Smooth muscle cell (in vitro differentiated cells): ENCODE measurements around the gene DUT. TPM values are rescaled to one million over a fixed set of nuclear protein-coding genes. Genes with fewer than 3 reads are reported as not detected.

Experiments used
- DNase-seq: peaks from one replicate; lab custom pipeline; 2025; ENCODE audit not compliant: unreplicated experiment; lab: John Stamatoyannopoulos, UW
- H2AFZ ChIP-seq: fragments of 200-600 bp; sonication (generic); 2 replicates; pipeline ENCODE4 v1.6.0; 2016; ENCODE audit warnings: antibody characterized with exemption, low read depth, mild to moderate bottlenecking
- H3F3A ChIP-seq: fragments of 200-600 bp; sonication (generic); 2 replicates; pipeline ENCODE4 v1.6.0; 2017; ENCODE audit warnings: antibody characterized with exemption, low read depth
- H3K27ac ChIP-seq: fragments of 200-600 bp; sonication (generic); 2 replicates; pipeline ENCODE4 v1.5.1; 2016; ENCODE audit warnings: low read depth, mild to moderate bottlenecking
- H3K27me3 ChIP-seq: fragments of 200-600 bp; sonication (generic); 2 replicates; pipeline ENCODE4 v1.6.1; 2016; ENCODE audit warnings: low read depth, mild to moderate bottlenecking
- H3K36me3 ChIP-seq: fragments of 200-600 bp; sonication (generic); 2 replicates; pipeline ENCODE4 v1.5.1; 2016; ENCODE audit warnings: low read depth
- H3K4me1 ChIP-seq: fragments of 200-600 bp; sonication (generic); 2 replicates; pipeline ENCODE4 v1.5.1; 2016; ENCODE audit warnings: low read depth
- H3K4me2 ChIP-seq: fragments of 200-600 bp; sonication (generic); 2 replicates; pipeline ENCODE4 v1.6.0; 2016; ENCODE audit warnings: mild to moderate bottlenecking
- H3K4me3 ChIP-seq: fragments of 200-600 bp; sonication (generic); 2 replicates; pipeline ENCODE4 v1.5.1; 2016; ENCODE audit warnings: mild to moderate bottlenecking
- H3K79me2 ChIP-seq: fragments of 200-600 bp; sonication (generic); 2 replicates; pipeline ENCODE4 v1.6.0; 2016; ENCODE audit warnings: low read depth, mild to moderate bottlenecking
- H3K9ac ChIP-seq: fragments of 200-600 bp; sonication (generic); 2 replicates; pipeline ENCODE4 v1.6.0; 2016; ENCODE audit warnings: low read depth
- H3K9me3 ChIP-seq: fragments of 200-600 bp; sonication (generic); replicated peaks from 2 replicates; pipeline ENCODE4 v1.5.1; 2016; ENCODE audit warnings: low read depth
- H4K20me1 ChIP-seq: fragments of 200-600 bp; sonication (generic); 2 replicates; pipeline ENCODE4 v1.6.0; 2016; ENCODE audit warnings: low read depth
- CTCF ChIP-seq: fragments of 200-600 bp; sonication (generic); IDR thresholded peaks from 2 replicates; pipeline ENCODE4 v1.5.1; 2017; ENCODE audit warnings: borderline replicate concordance, mild to moderate bottlenecking, antibody characterized with exemption; ENCODE audit not compliant: insufficient read depth, poor library complexity, severe bottlenecking
- WGBS: methylation state at CpG from one replicate; pipeline ENCODE4 v1.1.7; 2016; ENCODE audit warnings: low lambda C conversion rate; 5-methylcytosine and 5-hydroxymethylcytosine counted together
- polyA plus RNA-seq: library from polyadenylated mRNA; unstranded; fragments of >200 nt; fragmentation: Nextera tagmentation; extraction: Ambion mirVana; gene quantifications from 2 replicates; pipeline ENCODE4 v1.2.1, GENCODE V29; 2016
- total RNA-seq: library from RNA; depleted of rRNA; stranded (reverse); fragments of >200 nt; gene quantifications from 2 replicates; pipeline ENCODE4 v1.2.3, GENCODE V29; 2014

The DUT gene
- total RNA-seq: 80.4 and 94.6 TPM in 2 replicates
- 100 and 116 TPM in 2 replicates for polyA plus RNA-seq

- peak within 1 kb of the TSS; percentile 96 for H2AFZ ChIP-seq
- H3K27ac ChIP-seq: peak within 1 kb of the TSS; percentile 57
- peak within 1 kb of the TSS; percentile 94 for H3K4me3 ChIP-seq
- TF ChIP-seq CTCF: no peak
- H3K9ac ChIP-seq: peak within 1 kb of the TSS; percentile 87
- peaks cover 10% of the 10 kb centered on the region for H4K20me1 ChIP-seq
- peak within 1 kb of the TSS; percentile 97 for H3K4me2 ChIP-seq
- peak; percentile 74 for DNase-seq
- no peaks in the 10 kb centered on the region for H3K27me3 ChIP-seq
- no peaks in the 10 kb centered on the region for H3K9me3 ChIP-seq
- H3K4me1 ChIP-seq: peaks cover 22% of the 10 kb centered on the region
- no peaks in the 10 kb centered on the region for H3F3A ChIP-seq
- WGBS: under 1% methylated on average over 75 of the region's 89 CpGs
- H3K36me3 ChIP-seq: peaks cover 6% of the 10 kb centered on the region
- peaks cover 4% of the 10 kb centered on the region for H3K79me2 ChIP-seq
Measured at GRCh38 chr15:48330855-48331795, at the start of gene DUT. TSS of gene DUT (plus strand) at chr15:48331429. CDS start at chr15:48331516, 87 bp downstream.

GRCh38 chr15:48281674-48282073 is 49.6 kb upstream of the DUT start:
- Histone ChIP-seq H3K36me3 (no peaks in the 10 kb centered on the region), H4K20me1 (no peaks in the 10 kb centered on the region), H3K79me2 (no peaks in the 10 kb centered on the region), H3K9me3 (no peaks in the 10 kb centered on the region), H3K9ac (no peak overlapping the region), H3F3A (no peaks in the 10 kb centered on the region), H2AFZ (no peak overlapping the region), H3K4me3 (no peak overlapping the region), H3K4me1 (peaks cover 29% of the 10 kb centered on the region), H3K27me3 (no peaks in the 10 kb centered on the region), H3K27ac (no peak overlapping the region), H3K4me2 (no peak overlapping the region)
- WGBS: 81% methylated on average over 4 of the region's 4 CpGs
- TF ChIP-seq CTCF: no peak
- DNase-seq: no peak

GRCh38 chr15:48282216-48282615 is 49.0 kb upstream of the DUT start:
- no peak for DNase-seq
- H3K4me1 ChIP-seq: peaks cover 29% of the 10 kb centered on the region
- no peaks in the 10 kb centered on the region for H4K20me1 ChIP-seq
- no peaks in the 10 kb centered on the region for H3K36me3 ChIP-seq
- H3K9me3 ChIP-seq: no peaks in the 10 kb centered on the region
- no peak overlapping the region for H3K27ac ChIP-seq
- H3K4me3 ChIP-seq: no peak overlapping the region
- WGBS: 98% methylated on average over 4 of the region's 4 CpGs
- H3K9ac ChIP-seq: no peak overlapping the region
- no peaks in the 10 kb centered on the region for H3F3A ChIP-seq
- no peak overlapping the region for H3K4me2 ChIP-seq
- H3K79me2 ChIP-seq: no peaks in the 10 kb centered on the region
- no peaks in the 10 kb centered on the region for H3K27me3 ChIP-seq
- no peak for TF ChIP-seq CTCF
- H2AFZ ChIP-seq: no peak overlapping the region
